ENCODE data around the gene PI4KA. TPM values are rescaled to one million over a fixed set of nuclear protein-coding genes. Genes with fewer than 3 reads are reported as not detected.

PI4KA gene
- total and polyA plus RNA-seq, 2 of the 13 experiments (the other 11 are each of a cell fraction or from before 2014, with no cell fraction given): 27.4 to 56.4 TPM

DNA sequence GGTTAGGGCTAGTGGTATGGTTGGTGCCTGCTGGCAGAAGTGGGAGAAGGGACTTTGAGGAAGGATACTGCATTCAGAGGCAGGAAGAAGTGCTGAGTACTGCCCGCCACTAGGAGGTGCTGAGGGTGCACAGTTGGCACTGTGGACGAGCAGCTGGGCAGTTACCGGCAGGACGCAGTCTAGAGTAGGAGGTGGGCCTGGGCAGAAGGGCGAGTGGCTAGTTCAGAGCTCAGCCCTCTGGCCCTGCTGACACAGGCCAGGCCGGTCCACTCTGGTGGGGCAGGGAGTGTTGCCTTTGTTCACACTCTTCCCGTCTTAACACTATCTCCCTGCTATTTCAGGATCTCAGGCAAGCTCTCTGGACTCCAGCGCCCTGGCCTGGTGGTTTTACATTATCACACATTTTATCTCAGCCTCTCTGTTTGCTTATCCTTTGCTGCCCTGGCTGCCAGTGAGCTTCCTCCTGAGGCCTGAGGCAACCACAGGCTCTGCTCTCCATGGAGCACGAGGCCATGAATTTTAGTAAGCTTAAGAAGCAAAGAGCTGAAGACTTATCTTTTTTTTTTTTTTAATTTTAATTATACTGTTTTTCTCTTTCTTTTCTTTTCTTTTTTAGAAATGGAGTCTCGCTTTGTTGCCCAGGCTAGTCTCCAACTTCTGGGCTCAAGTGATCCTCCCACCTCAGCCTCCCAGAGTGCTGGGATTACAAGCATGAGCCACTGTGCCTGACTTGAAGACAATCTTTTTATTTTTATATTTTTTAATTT is 27.1 kb upstream of the PI4KA start (continued):
- TF ChIP-seq ZNF878 (CRISPR knock-in tag; IDR thresholded peaks at IDR 0.05) (no peak), ZNF724P (CRISPR knock-in tag; IDR thresholded peaks at IDR 0.05; ENCODE audit: borderline replicate concordance) (no peak; the same call in 1 of the 2 replicates), TRIM24 (CRISPR knock-in tag; IDR thresholded peaks at IDR 0.05) (no peak), HOXA3 (CRISPR knock-in tag; IDR thresholded peaks at IDR 0.05) (peak; percentile 90), SMARCC2 (IDR thresholded peaks at IDR 0.05) (no peak), EZH2 (conservative IDR thresholded peaks at IDR 0.05; ENCODE audit: low read depth, low read length) (no peak), JDP2 (CRISPR knock-in tag; IDR thresholded peaks at IDR 0.05; ENCODE audit: borderline replicate concordance) (no peak), NFATC3 (CRISPR knock-in tag; IDR thresholded peaks at IDR 0.05) (no peak), ZFAT (CRISPR knock-in tag; conservative IDR thresholded peaks at IDR 0.05) (no peak), HCFC1 (IDR thresholded peaks at IDR 0.05; ENCODE audit: low read depth, low read length) (no peak), FOXO1 (CRISPR knock-in tag; IDR thresholded peaks at IDR 0.05) (peak; percentile 59; the same call in 1 of the 2 replicates), IKZF4 (CRISPR knock-in tag; IDR thresholded peaks at IDR 0.05; ENCODE audit: borderline replicate concordance, low read depth, not compliant biosample characterization) (peak; percentile 41), ZFP41 (CRISPR knock-in tag; IDR thresholded peaks at IDR 0.05; ENCODE audit: borderline replicate concordance) (no peak), ZSCAN31 (CRISPR knock-in tag; IDR thresholded peaks at IDR 0.05; ENCODE audit: low read depth) (peak; percentile 97), ZMAT3 (CRISPR knock-in tag; conservative IDR thresholded peaks at IDR 0.05) (peak; percentile 65; the same call in 1 of the 2 replicates), ZNF10 (CRISPR knock-in tag; IDR thresholded peaks at IDR 0.05; ENCODE audit: borderline replicate concordance, low read depth) (no peak), PHB2 (IDR thresholded peaks at IDR 0.05; ENCODE audit: partially characterized antibody) (no peak), SMAD3 (CRISPR knock-in tag; IDR thresholded peaks at IDR 0.05) (0 out of 2 replicates have a peak, but pooled peaks have one; percentile 76), GFI1 (CRISPR knock-in tag; IDR thresholded peaks at IDR 0.05; ENCODE audit: borderline replicate concordance) (no peak), ZNF292 (CRISPR knock-in tag; IDR thresholded peaks at IDR 0.05; ENCODE audit: borderline replicate concordance, low read depth) (peak; percentile 85; the same call in 1 of the 2 replicates), ZNF773 (CRISPR knock-in tag; IDR thresholded peaks at IDR 0.05; ENCODE audit: borderline replicate concordance) (no peak), EP300 (IDR thresholded peaks at IDR 0.05; ENCODE audit: low read depth in 2 of 2, low read length in 2 of 2) (no peak), EP300 (CRISPR knock-in tag; IDR thresholded peaks at IDR 0.05; ENCODE audit: borderline replicate concordance) (no peak), MIER2 (CRISPR knock-in tag; IDR thresholded peaks at IDR 0.05) (peak; percentile 82; the same call in 1 of the 2 replicates), ZMYM3 (CRISPR knock-in tag; IDR thresholded peaks at IDR 0.05) (peak; percentile 80; the same call in 1 of the 2 replicates), ERF (CRISPR knock-in tag; IDR thresholded peaks at IDR 0.05) (peak; percentile 83), ZNF484 (CRISPR knock-in tag; IDR thresholded peaks at IDR 0.05; ENCODE audit: borderline replicate concordance, low read depth) (no peak), ATF1 (CRISPR knock-in tag; IDR thresholded peaks at IDR 0.05) (no peak), GATAD2A (CRISPR knock-in tag; IDR thresholded peaks at IDR 0.05) (peak; percentile 81)
- TF ChIP-seq, protein P1, sequence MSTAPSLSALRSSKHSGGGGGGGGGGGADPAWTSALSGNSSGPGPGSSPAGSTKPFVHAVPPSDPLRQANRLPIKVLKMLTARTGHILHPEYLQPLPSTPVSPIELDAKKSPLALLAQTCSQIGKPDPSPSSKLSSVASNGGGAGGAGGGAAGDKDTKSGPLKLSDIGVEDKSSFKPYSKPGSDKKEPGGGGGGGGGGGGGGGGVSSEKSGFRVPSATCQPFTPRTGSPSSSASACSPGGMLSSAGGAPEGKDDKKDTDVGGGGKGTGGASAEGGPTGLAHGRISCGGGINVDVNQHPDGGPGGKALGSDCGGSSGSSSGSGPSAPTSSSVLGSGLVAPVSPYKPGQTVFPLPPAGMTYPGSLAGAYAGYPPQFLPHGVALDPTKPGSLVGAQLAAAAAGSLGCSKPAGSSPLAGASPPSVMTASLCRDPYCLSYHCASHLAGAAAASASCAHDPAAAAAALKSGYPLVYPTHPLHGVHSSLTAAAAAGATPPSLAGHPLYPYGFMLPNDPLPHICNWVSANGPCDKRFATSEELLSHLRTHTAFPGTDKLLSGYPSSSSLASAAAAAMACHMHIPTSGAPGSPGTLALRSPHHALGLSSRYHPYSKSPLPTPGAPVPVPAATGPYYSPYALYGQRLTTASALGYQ (CRISPR knock-in tag; IDR thresholded peaks at IDR 0.05): no peak
- TF ChIP-seq, protein P2, sequence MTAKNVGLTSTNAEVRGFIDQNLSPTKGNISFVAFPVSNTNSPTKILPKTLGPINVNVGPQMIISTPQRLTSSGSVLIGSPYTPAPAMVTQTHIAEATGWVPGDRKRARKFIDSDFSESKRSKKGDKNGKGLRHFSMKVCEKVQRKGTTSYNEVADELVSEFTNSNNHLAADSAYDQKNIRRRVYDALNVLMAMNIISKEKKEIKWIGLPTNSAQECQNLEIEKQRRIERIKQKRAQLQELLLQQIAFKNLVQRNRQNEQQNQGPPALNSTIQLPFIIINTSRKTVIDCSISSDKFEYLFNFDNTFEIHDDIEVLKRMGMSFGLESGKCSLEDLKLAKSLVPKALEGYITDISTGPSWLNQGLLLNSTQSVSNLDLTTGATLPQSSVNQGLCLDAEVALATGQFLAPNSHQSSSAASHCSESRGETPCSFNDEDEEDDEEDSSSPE (CRISPR knock-in tag; IDR thresholded peaks at IDR 0.05): 0 out of 2 replicates have a peak, but pooled peaks have one; percentile 23

All from HepG2 (cell line).